H1 (cell line): ENCODE data around the gene ACYP1. TPM values are rescaled to one million over a fixed set of nuclear protein-coding genes. Genes with fewer than 3 reads are reported as not detected.

ENCODE experiments used
- EP300 ChIP-seq, 2 experiments: IDR thresholded peaks; 1 replicate in 1 of 2; 2 replicates in 1 of 2; pipeline ENCODE4 v1.6.1; 2011 to 2012; ENCODE audit warnings: low read depth in 2 of 2, low read length in 2 of 2, mild to moderate bottlenecking in 2 of 2, borderline replicate concordance in 1 of 2, inconsistent platforms in 1 of 2, moderate library complexity in 1 of 2
- polyA plus RNA-seq, 7 experiments: library from polyadenylated mRNA; depleted of rRNA in 3 of 7; stranded (reverse) in 5 of 7; unstranded in 2 of 7; fragments of >200 nt in 5 of 7; fragments of 200-250 nt in 2 of 7; gene quantifications; 1 replicate in 5 of 7; 2 replicates in 1 of 7; 4 replicates in 1 of 7; pipeline versions ENCODE4 v1.2.1 to v1.2.3, GENCODE V29; 2011 to 2013; ENCODE audit warnings: missing spikeins in 2 of 7, mixed read lengths in 2 of 7
- total RNA-seq: library from RNA; stranded (reverse); fragmentation: NEBNext Ultra II Directional; extraction: Animal tissue kit (Norgen Biotek cat#: 25700); gene quantifications from 2 replicates; pipeline ENCODE4 v1.2.1, GENCODE V29; 2021

ACYP1 gene
- total and polyA plus RNA-seq, 2 of the 8 experiments (the other 6 are each of a cell fraction or from before 2014, with no cell fraction given) = 22.3 to 24.8 TPM

GRCh38 chr14:75079521-75079920 lies 15.7 kb upstream of the ACYP1 start (continued):
- TF ChIP-seq EP300 (IDR thresholded peaks at IDR 0.05; ENCODE audit: borderline replicate concordance in 1 of 2, low read depth in 2 of 2, low read length in 2 of 2) = no peak
